ENCODE results near the gene PLSCR4.

The PLSCR4 gene

GRCh38 chr3:146164071-146164470, 86.8 kb downstream of the PLSCR4 start:
- Mint-ChIP-seq H3K9me3 (peaks cover 3% of the 10 kb centered on the region), H3K4me1 (peaks cover 6% of the 10 kb centered on the region), H3K4me3 (no peak overlapping the region), H3K27ac (no peak overlapping the region), H3K36me3 (no peaks in the 10 kb centered on the region)
- DNase-seq (ENCODE audit: low spot score in 2 of 2) = no peak
- ATAC-seq = no peak

- Mint-ChIP-seq H3K4me3 (no peak overlapping the region), H3K27ac (no peak overlapping the region), H3K4me1 (peaks cover 6% of the 10 kb centered on the region), H3K9me3 (peaks cover 3% of the 10 kb centered on the region), H3K36me3 (no peaks in the 10 kb centered on the region)
- no peak for ATAC-seq
- DNase-seq (ENCODE audit: low spot score in 2 of 2) = no peak
Measured at GRCh38 chr3:146163584-146163983, 87.3 kb downstream of the PLSCR4 start.

GRCh38 chr3:146162561-146162960, 88.3 kb downstream of the PLSCR4 start:
- Mint-ChIP-seq H3K4me1 (peaks cover 6% of the 10 kb centered on the region), H3K9me3 (peaks cover 3% of the 10 kb centered on the region), H3K27ac (no peak overlapping the region), H3K36me3 (no peaks in the 10 kb centered on the region), H3K4me3 (no peak overlapping the region)
- no peak for ATAC-seq
- no peak for DNase-seq (ENCODE audit: low spot score in 2 of 2)

- Mint-ChIP-seq H3K4me1 (peaks cover 6% of the 10 kb centered on the region), H3K36me3 (no peaks in the 10 kb centered on the region), H3K4me3 (no peak overlapping the region), H3K27ac (no peak overlapping the region), H3K9me3 (peaks cover 3% of the 10 kb centered on the region)
- no peak for DNase-seq (ENCODE audit: low spot score in 2 of 2)
- ATAC-seq = no peak
Measured at GRCh38 chr3:146161663-146162002, 89.3 kb downstream of the PLSCR4 start.

- no peaks in the 10 kb centered on the region for H3K36me3 Mint-ChIP-seq
- H3K4me1 Mint-ChIP-seq = peaks cover 6% of the 10 kb centered on the region
- H3K4me3 Mint-ChIP-seq = peak within 1 kb of the TSS; percentile 39
- H3K27ac Mint-ChIP-seq = no peak within 1 kb of the TSS
- peak; percentile 55 for ATAC-seq
- H3K9me3 Mint-ChIP-seq = peaks cover 3% of the 10 kb centered on the region
- DNase-seq (ENCODE audit: low spot score in 2 of 2) = no peak
Measured at GRCh38 chr3:146160964-146161662, 89.8 kb downstream of the PLSCR4 start, which contains the start of gene PLOD2. Gene PLOD2 (minus strand): TSS chr3:146161184. CDS start chr3:146160989, 195 bp downstream.

- Mint-ChIP-seq H3K4me3 (peak overlapping the region; percentile 39), H3K4me1 (peaks cover 6% of the 10 kb centered on the region), H3K36me3 (no peaks in the 10 kb centered on the region), H3K27ac (no peak overlapping the region), H3K9me3 (peaks cover 3% of the 10 kb centered on the region)
- no peak for DNase-seq (ENCODE audit: low spot score in 2 of 2)
- ATAC-seq = peak; percentile 50
Measured at GRCh38 chr3:146160321-146160963, 90.5 kb downstream of the PLSCR4 start.

- H3K4me3 Mint-ChIP-seq = peak overlapping the region; percentile 39
- no peaks in the 10 kb centered on the region for H3K36me3 Mint-ChIP-seq
- H3K4me1 Mint-ChIP-seq = peaks cover 6% of the 10 kb centered on the region
- peaks cover 3% of the 10 kb centered on the region for H3K9me3 Mint-ChIP-seq
- ATAC-seq = no peak
- DNase-seq (ENCODE audit: low spot score in 2 of 2) = no peak
- no peak overlapping the region for H3K27ac Mint-ChIP-seq
Measured at GRCh38 chr3:146159616-146160320, 91.1 kb downstream of the PLSCR4 start.

- DNase-seq (ENCODE audit: low spot score in 2 of 2) (no peak), ATAC-seq (no peak)
- no peak overlapping the region for H3K27ac Mint-ChIP-seq
- peaks cover 3% of the 10 kb centered on the region for H3K9me3 Mint-ChIP-seq
- H3K4me1 Mint-ChIP-seq = peaks cover 6% of the 10 kb centered on the region
- H3K36me3 Mint-ChIP-seq = no peaks in the 10 kb centered on the region
- no peak overlapping the region for H3K4me3 Mint-ChIP-seq
Measured at GRCh38 chr3:146159037-146159436, 91.9 kb downstream of the PLSCR4 start.

GRCh38 chr3:146157325-146158060, 93.4 kb downstream of the PLSCR4 start:
- no peak overlapping the region for H3K27ac Mint-ChIP-seq
- ATAC-seq (no peak), DNase-seq (ENCODE audit: low spot score in 2 of 2) (no peak)
- no peaks in the 10 kb centered on the region for H3K9me3 Mint-ChIP-seq
- H3K4me3 Mint-ChIP-seq = no peak overlapping the region
- peaks cover 6% of the 10 kb centered on the region for H3K4me1 Mint-ChIP-seq
- no peaks in the 10 kb centered on the region for H3K36me3 Mint-ChIP-seq

- peaks cover 6% of the 10 kb centered on the region for H3K4me1 Mint-ChIP-seq
- no peaks in the 10 kb centered on the region for H3K36me3 Mint-ChIP-seq
- DNase-seq (ENCODE audit: low spot score in 2 of 2) (no peak), ATAC-seq (no peak)
- no peak overlapping the region for H3K4me3 Mint-ChIP-seq
- H3K27ac Mint-ChIP-seq = no peak overlapping the region
- H3K9me3 Mint-ChIP-seq = no peaks in the 10 kb centered on the region
Measured at GRCh38 chr3:146156666-146157314, 94.1 kb downstream of the PLSCR4 start.

- ATAC-seq = no peak
Measured at GRCh38 chr3:146156095-146156494, 94.8 kb downstream of the PLSCR4 start.

GRCh38 chr3:146154995-146155394, 95.9 kb downstream of the PLSCR4 start:
- Mint-ChIP-seq H3K27ac (no peak overlapping the region), H3K36me3 (no peaks in the 10 kb centered on the region), H3K4me3 (no peak overlapping the region), H3K4me1 (peaks cover 5% of the 10 kb centered on the region), H3K9me3 (no peaks in the 10 kb centered on the region)
- no peak for ATAC-seq
- no peak for DNase-seq (ENCODE audit: low spot score in 2 of 2)

More at GRCh38 chr3:146156095-146156494, 94.8 kb downstream of the PLSCR4 start:
- DNase-seq (ENCODE audit: low spot score in 2 of 2) = no peak
- H3K36me3 Mint-ChIP-seq = no peaks in the 10 kb centered on the region
- no peak overlapping the region for H3K4me3 Mint-ChIP-seq
- H3K9me3 Mint-ChIP-seq = no peaks in the 10 kb centered on the region
- H3K27ac Mint-ChIP-seq = no peak overlapping the region
- H3K4me1 Mint-ChIP-seq = peaks cover 6% of the 10 kb centered on the region

- DNase-seq (ENCODE audit: low spot score in 2 of 2) (no peak), ATAC-seq (no peak)
- H3K4me3 Mint-ChIP-seq = no peak overlapping the region
- H3K9me3 Mint-ChIP-seq = no peaks in the 10 kb centered on the region
- no peaks in the 10 kb centered on the region for H3K36me3 Mint-ChIP-seq
- H3K27ac Mint-ChIP-seq = no peak overlapping the region
- H3K4me1 Mint-ChIP-seq = no peaks in the 10 kb centered on the region
Measured at GRCh38 chr3:146154316-146154715, 96.6 kb downstream of the PLSCR4 start.

- ATAC-seq (no peak), DNase-seq (ENCODE audit: low spot score in 2 of 2) (no peak)
- H3K36me3 Mint-ChIP-seq = no peaks in the 10 kb centered on the region
- no peak overlapping the region for H3K4me3 Mint-ChIP-seq
- H3K9me3 Mint-ChIP-seq = no peaks in the 10 kb centered on the region
- no peak overlapping the region for H3K27ac Mint-ChIP-seq
- H3K4me1 Mint-ChIP-seq = no peaks in the 10 kb centered on the region
Measured at GRCh38 chr3:146153429-146153828, 97.5 kb downstream of the PLSCR4 start.

- no peaks in the 10 kb centered on the region for H3K36me3 Mint-ChIP-seq
- H3K4me1 Mint-ChIP-seq = no peaks in the 10 kb centered on the region
- DNase-seq (ENCODE audit: low spot score in 2 of 2) (no peak), ATAC-seq (no peak)
- no peak overlapping the region for H3K4me3 Mint-ChIP-seq
- H3K27ac Mint-ChIP-seq = no peak overlapping the region
- H3K9me3 Mint-ChIP-seq = no peaks in the 10 kb centered on the region
Measured at GRCh38 chr3:146152834-146153233, 98.1 kb downstream of the PLSCR4 start.

Measured in stimulated activated effector memory CD8-positive, alpha-beta T cell treated with anti-CD3 and anti-CD28 coated beads, Interleukin-12 subunit alpha, Interleukin-12 subunit beta, amount 100 ng/mL, for 72 hours (primary cell).